Esophagus muscularis mucosa (tissue), 4 donors: ENCODE measurements around the gene JSRP1. TPM values are rescaled to one million over a fixed set of nuclear protein-coding genes. Genes with fewer than 3 reads are reported as not detected.

Experiments
- DNase-seq: peaks from one replicate; pipeline ENCODE4 v3.0.0-alpha.2; 2017; ENCODE audit errors: extremely low spot score
- H3K27ac ChIP-seq, 4 donors: fragments of 200-600 bp; sonication (generic); replicated peaks in 1 of 4; 1 replicate in 3 of 4; 2 replicates in 1 of 4; pipeline ENCODE4 v1.5.1; 2016 to 2019; ENCODE audit warnings: mild to moderate bottlenecking in 1 of 4
- H3K27me3 ChIP-seq, 4 donors: fragments of 200-600 bp; sonication (generic); one replicate each; pipeline versions ENCODE4 v1.5.1 to v1.6.0; 2016 to 2019
- H3K36me3 ChIP-seq, 4 donors: fragments of 200-600 bp; sonication (generic); one replicate each; pipeline ENCODE4 v1.5.1; 2016 to 2019
- H3K4me1 ChIP-seq, 4 donors: fragments of 200-600 bp; sonication (generic); one replicate each; pipeline ENCODE4 v1.5.1; 2016 to 2019
- H3K4me3 ChIP-seq, 4 donors: fragments of 200-600 bp; sonication (generic); 1 replicate in 2 of 4; 2 replicates in 2 of 4; pipeline ENCODE4 v1.5.1; 2016 to 2019; ENCODE audit warnings: mild to moderate bottlenecking in 4 of 4, moderate library complexity in 1 of 4
- H3K9me3 ChIP-seq, 4 donors: fragments of 200-600 bp; sonication (generic); 1 replicate in 3 of 4; 2 replicates in 1 of 4; pipeline ENCODE4 v1.5.1; 2016 to 2019
- EP300 ChIP-seq: sonication (generic); formaldehyde crosslinking; IDR thresholded peaks from one replicate; pipeline ENCODE4 v1.6.1; 2017; ENCODE audit warnings: antibody characterized with exemption
- POLR2A ChIP-seq: fragments of 450-650 bp; IDR thresholded peaks from one replicate; pipeline ENCODE4 v1.6.1; 2017; ENCODE audit warnings: antibody characterized with exemption, moderate library complexity, mild to moderate bottlenecking, low read depth
- POLR2AphosphoS5 ChIP-seq, 2 donors: sonication (generic); formaldehyde crosslinking; IDR thresholded peaks; one replicate each; pipeline ENCODE4 v1.6.1; 2017; ENCODE audit warnings: antibody characterized with exemption in 2 of 2
- WGBS: methylation state at CpG from one replicate; pipeline ENCODE4 v1.1.5; 2018; 5-methylcytosine and 5-hydroxymethylcytosine counted together
- intact Hi-C: fragments of 100-400 bp; cut with DNase I; formaldehyde crosslinking; loops from one replicate; pipeline ENCODE4 v1.15.1; 2023
- total RNA-seq, 4 donors: library from RNA; depleted of rRNA; stranded (reverse); fragments of >200 nt; gene quantifications; one replicate each; pipeline versions ENCODE4 v1.1.0 to v1.2.1, GENCODE V29; 2016
- TF ChIP-seq, protein P1 (sequence below), 3 experiments: fragments of 200-600 bp in 2 of 3; fragments of 450-650 bp in 1 of 3; sonication (generic) in 2 of 3; IDR thresholded peaks; one replicate each; pipeline ENCODE4 v1.5.1; 2017 to 2019; ENCODE audit warnings: antibody characterized with exemption in 3 of 3, mild to moderate bottlenecking in 2 of 3, moderate library complexity in 1 of 3

The JSRP1 gene
- total RNA-seq, 4 donors from 2014 or later: not detected

GRCh38 chr19:2248136-2249009, 7.8 kb downstream of the JSRP1 start:
- 83% methylated on average over 13 of the region's 21 CpGs for WGBS
- DNase-seq: no peak
- Histone ChIP-seq H3K27ac (no peak overlapping the region), H3K27me3 (peaks cover 11 to 45% (median 34%) of the 10 kb centered on the region in 4 donors), H3K9me3 (no peaks in the 10 kb centered on the region), H3K4me3 (no peak overlapping the region), H3K4me1 (peaks cover 38 to 68% (median 47%) of the 10 kb centered on the region in 4 donors), H3K36me3 (peaks cover 36 to 60% (median 57%) of the 10 kb centered on the region in 4 donors)
- no peak for TF ChIP-seq POLR2A
- no peak for TF ChIP-seq EP300
- no peak for TF ChIP-seq POLR2AphosphoS5 (IDR thresholded peaks at IDR 0.05)
- TF ChIP-seq, protein P1, sequence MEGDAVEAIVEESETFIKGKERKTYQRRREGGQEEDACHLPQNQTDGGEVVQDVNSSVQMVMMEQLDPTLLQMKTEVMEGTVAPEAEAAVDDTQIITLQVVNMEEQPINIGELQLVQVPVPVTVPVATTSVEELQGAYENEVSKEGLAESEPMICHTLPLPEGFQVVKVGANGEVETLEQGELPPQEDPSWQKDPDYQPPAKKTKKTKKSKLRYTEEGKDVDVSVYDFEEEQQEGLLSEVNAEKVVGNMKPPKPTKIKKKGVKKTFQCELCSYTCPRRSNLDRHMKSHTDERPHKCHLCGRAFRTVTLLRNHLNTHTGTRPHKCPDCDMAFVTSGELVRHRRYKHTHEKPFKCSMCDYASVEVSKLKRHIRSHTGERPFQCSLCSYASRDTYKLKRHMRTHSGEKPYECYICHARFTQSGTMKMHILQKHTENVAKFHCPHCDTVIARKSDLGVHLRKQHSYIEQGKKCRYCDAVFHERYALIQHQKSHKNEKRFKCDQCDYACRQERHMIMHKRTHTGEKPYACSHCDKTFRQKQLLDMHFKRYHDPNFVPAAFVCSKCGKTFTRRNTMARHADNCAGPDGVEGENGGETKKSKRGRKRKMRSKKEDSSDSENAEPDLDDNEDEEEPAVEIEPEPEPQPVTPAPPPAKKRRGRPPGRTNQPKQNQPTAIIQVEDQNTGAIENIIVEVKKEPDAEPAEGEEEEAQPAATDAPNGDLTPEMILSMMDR (IDR thresholded peaks at IDR 0.05): no peak
- intact Hi-C loops: no loop called here

DNA sequence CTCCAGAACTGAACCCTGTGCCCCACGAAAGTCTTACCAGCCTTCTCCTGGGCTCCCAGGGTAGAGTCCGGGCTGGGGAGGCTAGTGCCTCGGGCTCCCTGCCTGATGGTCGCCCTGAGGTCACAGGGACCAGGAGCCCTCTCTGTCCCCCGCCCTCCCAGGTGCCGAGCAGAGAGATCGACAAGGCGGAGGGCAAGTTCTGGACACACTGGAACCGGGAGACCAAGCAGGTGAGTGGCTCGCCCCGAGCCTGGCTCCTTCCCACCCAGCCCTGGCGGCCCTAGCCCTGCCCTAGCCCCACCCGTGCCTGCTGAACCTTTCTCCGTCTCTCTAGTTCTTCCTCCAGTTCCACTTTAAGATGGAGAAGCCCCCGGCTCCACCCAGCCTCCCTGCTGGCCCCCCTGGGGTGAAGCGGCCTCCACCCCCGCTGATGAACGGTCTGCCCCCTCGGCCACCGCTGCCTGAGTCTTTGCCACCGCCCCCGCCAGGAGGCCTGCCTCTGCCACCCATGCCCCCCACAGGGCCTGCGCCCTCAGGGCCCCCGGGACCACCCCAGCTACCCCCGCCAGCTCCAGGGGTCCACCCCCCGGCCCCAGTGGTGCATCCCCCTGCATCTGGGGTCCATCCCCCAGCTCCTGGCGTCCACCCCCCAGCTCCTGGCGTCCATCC, 8.7 kb downstream of the JSRP1 start:
- intact Hi-C loops: no loop called here
- H3K4me1 ChIP-seq: peaks cover 29 to 68% (median 46%) of the 10 kb centered on the region in 4 donors
- peaks cover 40 to 67% (median 61%) of the 10 kb centered on the region in 4 donors for H3K36me3 ChIP-seq
- H3K27me3 ChIP-seq: peaks cover 11 to 37% (median 26%) of the 10 kb centered on the region in 4 donors
- H3K9me3 ChIP-seq: no peaks in the 10 kb centered on the region
- 87% methylated on average over 23 of the region's 28 CpGs for WGBS
- no peak overlapping the region for H3K4me3 ChIP-seq
- H3K27ac ChIP-seq: no peak overlapping the region
- no peak for DNase-seq
- TF ChIP-seq, protein P1 (IDR thresholded peaks at IDR 0.05): no peak
- TF ChIP-seq POLR2AphosphoS5 (IDR thresholded peaks at IDR 0.05) (no peak), EP300 (no peak), POLR2A (no peak)

- WGBS: 87% methylated on average over 3 of the region's 26 CpGs
- intact Hi-C loops: no loop called here
- no peak for DNase-seq
- Histone ChIP-seq H3K9me3 (no peaks in the 10 kb centered on the region), H3K27me3 (peaks cover 11 to 30% (median 19%) of the 10 kb centered on the region in 4 donors), H3K4me1 (peaks cover 23 to 68% (median 46%) of the 10 kb centered on the region in 4 donors), H3K4me3 (no peak overlapping the region), H3K27ac (no peak overlapping the region), H3K36me3 (peaks cover 40 to 67% (median 61%) of the 10 kb centered on the region in 4 donors)
- no peak for TF ChIP-seq POLR2A
- TF ChIP-seq, protein P1 (IDR thresholded peaks at IDR 0.05): no peak
Measured at GRCh38 chr19:2246801-2247361, 9.3 kb downstream of the JSRP1 start.

DNA sequence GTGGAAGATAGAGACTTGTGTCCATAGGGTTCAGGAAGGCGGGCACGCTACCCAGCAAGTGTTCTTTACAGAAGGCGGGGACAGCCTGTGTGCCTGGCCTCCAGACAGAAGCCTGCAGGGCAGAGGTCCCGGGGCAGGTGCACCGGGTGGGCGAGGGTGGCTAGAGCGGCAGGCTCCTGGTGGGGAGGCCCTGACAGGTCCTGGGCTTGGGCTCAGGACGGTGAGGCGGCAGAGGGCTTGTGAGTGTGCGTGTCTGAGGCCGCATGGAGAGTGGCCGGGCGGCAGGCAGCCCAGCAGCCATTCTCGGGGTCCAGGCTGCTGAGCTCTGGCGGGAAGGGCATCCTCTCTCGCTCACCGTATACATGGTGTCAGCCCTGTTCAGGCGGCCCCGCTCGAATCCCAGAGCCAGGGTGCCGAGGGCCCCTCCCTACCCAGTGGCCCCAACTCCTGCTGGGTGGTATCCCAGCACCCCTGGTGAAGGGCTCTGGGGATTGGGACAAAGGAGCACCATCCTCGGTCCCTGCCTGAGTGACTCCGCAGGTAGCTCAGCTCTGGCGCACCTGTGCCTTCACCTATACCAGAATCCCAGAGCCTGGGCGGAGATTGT, 10.1 kb downstream of the JSRP1 start:
- Histone ChIP-seq H3K4me1 (peaks cover 22 to 68% (median 46%) of the 10 kb centered on the region in 4 donors), H3K4me3 (no peak overlapping the region), H3K27ac (no peak overlapping the region), H3K27me3 (peaks cover 11 to 23% (median 13%) of the 10 kb centered on the region in 4 donors), H3K9me3 (no peaks in the 10 kb centered on the region), H3K36me3 (peaks cover 40 to 67% (median 61%) of the 10 kb centered on the region in 4 donors)
- DNase-seq: no peak
- no peak for TF ChIP-seq POLR2AphosphoS5 (IDR thresholded peaks at IDR 0.05)
- TF ChIP-seq, protein P1 (IDR thresholded peaks at IDR 0.05): no peak
- TF ChIP-seq EP300: no peak
- no peak for TF ChIP-seq POLR2A
- intact Hi-C loops: no loop called here
- 93% methylated on average over 19 of the region's 25 CpGs for WGBS
